Measurements from ENCODE around the gene CLTCL1. TPM values are rescaled to one million over a fixed set of nuclear protein-coding genes. Genes with fewer than 3 reads are reported as not detected.

The CLTCL1 gene
- total and polyA plus RNA-seq, 9 of the 15 experiments (the other 6 are each of a cell fraction or from before 2014, with no cell fraction given): 1.1 to 11.7 (median 5.0) TPM

DNA sequence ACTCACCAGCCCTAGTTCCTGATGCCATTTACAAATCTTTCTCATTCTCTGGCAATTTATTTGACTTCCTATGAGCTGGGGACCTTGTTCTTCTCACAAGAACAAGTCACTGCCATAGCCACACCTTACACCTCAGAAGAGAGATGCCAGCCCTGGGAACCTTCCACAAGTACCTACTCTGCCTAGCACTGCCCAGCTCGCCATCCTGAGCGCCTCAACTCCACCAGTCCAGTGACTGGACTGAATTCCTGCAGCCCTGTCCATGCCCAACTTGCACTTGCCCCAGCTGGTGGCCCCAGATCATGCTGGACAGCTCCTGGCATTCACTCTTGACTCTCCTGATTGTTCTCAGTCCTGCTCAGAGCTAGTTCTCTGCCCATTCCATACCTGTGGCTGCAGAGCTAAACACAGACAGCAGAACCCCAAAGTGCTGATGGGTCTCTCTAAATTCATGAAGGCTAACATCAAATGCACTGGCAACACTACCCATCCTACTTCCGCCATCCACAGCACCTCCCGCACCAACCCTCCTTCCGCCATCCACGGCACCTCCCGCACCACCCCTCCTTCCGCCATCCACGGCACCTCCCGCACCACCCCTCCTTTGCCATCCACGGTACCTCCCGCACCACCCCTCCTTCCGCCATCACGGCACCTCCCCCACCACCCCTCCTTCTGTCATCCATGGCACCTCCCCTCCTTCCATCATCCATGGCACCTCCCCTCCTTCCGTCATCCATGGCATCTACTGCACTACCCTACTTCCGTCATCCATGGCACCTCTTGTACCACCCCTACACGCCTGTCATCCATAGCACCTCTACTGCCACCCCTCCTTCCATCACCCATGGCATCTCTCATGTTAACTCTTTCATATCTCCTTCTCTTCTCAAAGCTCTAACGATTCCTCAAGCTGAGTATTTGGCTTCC lies 89.4 kb downstream of the CLTCL1 start (continued):
- TF ChIP-seq, protein P1, sequence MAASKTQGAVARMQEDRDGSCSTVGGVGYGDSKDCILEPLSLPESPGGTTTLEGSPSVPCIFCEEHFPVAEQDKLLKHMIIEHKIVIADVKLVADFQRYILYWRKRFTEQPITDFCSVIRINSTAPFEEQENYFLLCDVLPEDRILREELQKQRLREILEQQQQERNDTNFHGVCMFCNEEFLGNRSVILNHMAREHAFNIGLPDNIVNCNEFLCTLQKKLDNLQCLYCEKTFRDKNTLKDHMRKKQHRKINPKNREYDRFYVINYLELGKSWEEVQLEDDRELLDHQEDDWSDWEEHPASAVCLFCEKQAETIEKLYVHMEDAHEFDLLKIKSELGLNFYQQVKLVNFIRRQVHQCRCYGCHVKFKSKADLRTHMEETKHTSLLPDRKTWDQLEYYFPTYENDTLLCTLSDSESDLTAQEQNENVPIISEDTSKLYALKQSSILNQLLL (CRISPR knock-in tag; IDR thresholded peaks at IDR 0.05; ENCODE audit: borderline replicate concordance): no peak
- TF ChIP-seq ZNF583 (CRISPR knock-in tag; IDR thresholded peaks at IDR 0.05) (peak; percentile 13; the same call in 1 of the 2 replicates), PRMT5 (CRISPR knock-in tag; IDR thresholded peaks at IDR 0.05) (no peak), SREBF1 (IDR thresholded peaks at IDR 0.05; ENCODE audit: borderline replicate concordance, low read depth, low read length) (no peak), FOXA3 (CRISPR knock-in tag; conservative IDR thresholded peaks at IDR 0.05 in 1 of 2, IDR thresholded peaks at IDR 0.05 in 1 of 2) (peak in 1 of 2 experiments; percentile 58; a peak in 1 of 4 replicates), HNRNPLL (IDR thresholded peaks at IDR 0.05; ENCODE audit: low read depth, low read length, poor library complexity, severe bottlenecking) (no peak), HSF4 (CRISPR knock-in tag; IDR thresholded peaks at IDR 0.05; ENCODE audit: borderline replicate concordance) (no peak), RFX1 (IDR thresholded peaks at IDR 0.05) (no peak), ELF1 (tag; IDR thresholded peaks at IDR 0.05) (peak; percentile 96), GABPB1 (CRISPR knock-in tag; IDR thresholded peaks at IDR 0.05) (no peak), NRF1 (conservative IDR thresholded peaks at IDR 0.05 in 1 of 2, IDR thresholded peaks at IDR 0.05 in 1 of 2) (no peak), ZFPM2 (CRISPR knock-in tag; IDR thresholded peaks at IDR 0.05) (no peak), HNRNPK (IDR thresholded peaks at IDR 0.05; ENCODE audit: low read depth, low read length, poor library complexity, severe bottlenecking) (no peak), NCOA1 (IDR thresholded peaks at IDR 0.05; ENCODE audit: low read depth) (no peak), ZKSCAN8 (CRISPR knock-in tag; IDR thresholded peaks at IDR 0.05) (no peak; the same call in 1 of the 2 replicates)
- TF ChIP-seq, protein P2, sequence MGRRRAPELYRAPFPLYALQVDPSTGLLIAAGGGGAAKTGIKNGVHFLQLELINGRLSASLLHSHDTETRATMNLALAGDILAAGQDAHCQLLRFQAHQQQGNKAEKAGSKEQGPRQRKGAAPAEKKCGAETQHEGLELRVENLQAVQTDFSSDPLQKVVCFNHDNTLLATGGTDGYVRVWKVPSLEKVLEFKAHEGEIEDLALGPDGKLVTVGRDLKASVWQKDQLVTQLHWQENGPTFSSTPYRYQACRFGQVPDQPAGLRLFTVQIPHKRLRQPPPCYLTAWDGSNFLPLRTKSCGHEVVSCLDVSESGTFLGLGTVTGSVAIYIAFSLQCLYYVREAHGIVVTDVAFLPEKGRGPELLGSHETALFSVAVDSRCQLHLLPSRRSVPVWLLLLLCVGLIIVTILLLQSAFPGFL (CRISPR knock-in tag; IDR thresholded peaks at IDR 0.05): no peak
- TF ChIP-seq, protein P3, sequence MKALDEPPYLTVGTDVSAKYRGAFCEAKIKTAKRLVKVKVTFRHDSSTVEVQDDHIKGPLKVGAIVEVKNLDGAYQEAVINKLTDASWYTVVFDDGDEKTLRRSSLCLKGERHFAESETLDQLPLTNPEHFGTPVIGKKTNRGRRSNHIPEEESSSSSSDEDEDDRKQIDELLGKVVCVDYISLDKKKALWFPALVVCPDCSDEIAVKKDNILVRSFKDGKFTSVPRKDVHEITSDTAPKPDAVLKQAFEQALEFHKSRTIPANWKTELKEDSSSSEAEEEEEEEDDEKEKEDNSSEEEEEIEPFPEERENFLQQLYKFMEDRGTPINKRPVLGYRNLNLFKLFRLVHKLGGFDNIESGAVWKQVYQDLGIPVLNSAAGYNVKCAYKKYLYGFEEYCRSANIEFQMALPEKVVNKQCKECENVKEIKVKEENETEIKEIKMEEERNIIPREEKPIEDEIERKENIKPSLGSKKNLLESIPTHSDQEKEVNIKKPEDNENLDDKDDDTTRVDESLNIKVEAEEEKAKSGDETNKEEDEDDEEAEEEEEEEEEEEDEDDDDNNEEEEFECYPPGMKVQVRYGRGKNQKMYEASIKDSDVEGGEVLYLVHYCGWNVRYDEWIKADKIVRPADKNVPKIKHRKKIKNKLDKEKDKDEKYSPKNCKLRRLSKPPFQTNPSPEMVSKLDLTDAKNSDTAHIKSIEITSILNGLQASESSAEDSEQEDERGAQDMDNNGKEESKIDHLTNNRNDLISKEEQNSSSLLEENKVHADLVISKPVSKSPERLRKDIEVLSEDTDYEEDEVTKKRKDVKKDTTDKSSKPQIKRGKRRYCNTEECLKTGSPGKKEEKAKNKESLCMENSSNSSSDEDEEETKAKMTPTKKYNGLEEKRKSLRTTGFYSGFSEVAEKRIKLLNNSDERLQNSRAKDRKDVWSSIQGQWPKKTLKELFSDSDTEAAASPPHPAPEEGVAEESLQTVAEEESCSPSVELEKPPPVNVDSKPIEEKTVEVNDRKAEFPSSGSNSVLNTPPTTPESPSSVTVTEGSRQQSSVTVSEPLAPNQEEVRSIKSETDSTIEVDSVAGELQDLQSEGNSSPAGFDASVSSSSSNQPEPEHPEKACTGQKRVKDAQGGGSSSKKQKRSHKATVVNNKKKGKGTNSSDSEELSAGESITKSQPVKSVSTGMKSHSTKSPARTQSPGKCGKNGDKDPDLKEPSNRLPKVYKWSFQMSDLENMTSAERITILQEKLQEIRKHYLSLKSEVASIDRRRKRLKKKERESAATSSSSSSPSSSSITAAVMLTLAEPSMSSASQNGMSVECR (CRISPR knock-in tag; IDR thresholded peaks at IDR 0.05): peak; percentile 90
- TF ChIP-seq, protein P4, sequence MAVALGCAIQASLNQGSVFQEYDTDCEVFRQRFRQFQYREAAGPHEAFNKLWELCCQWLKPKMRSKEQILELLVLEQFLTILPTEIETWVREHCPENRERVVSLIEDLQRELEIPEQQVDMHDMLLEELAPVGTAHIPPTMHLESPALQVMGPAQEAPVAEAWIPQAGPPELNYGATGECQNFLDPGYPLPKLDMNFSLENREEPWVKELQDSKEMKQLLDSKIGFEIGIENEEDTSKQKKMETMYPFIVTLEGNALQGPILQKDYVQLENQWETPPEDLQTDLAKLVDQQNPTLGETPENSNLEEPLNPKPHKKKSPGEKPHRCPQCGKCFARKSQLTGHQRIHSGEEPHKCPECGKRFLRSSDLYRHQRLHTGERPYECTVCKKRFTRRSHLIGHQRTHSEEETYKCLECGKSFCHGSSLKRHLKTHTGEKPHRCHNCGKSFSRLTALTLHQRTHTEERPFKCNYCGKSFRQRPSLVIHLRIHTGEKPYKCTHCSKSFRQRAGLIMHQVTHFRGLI (CRISPR knock-in tag; IDR thresholded peaks at IDR 0.05): no peak
